ENCODE measurements around the gene MDM4. TPM values are rescaled to one million over a fixed set of nuclear protein-coding genes. Genes with fewer than 3 reads are reported as not detected.

The MDM4 gene
- total RNA-seq, 1 donor from 2014 or later: 30.8 TPM

- DNase-seq: no peak
These were observed 65.6 kb downstream of the MDM4 start for GRCh38 chr1:204581759-204582158.

DNA sequence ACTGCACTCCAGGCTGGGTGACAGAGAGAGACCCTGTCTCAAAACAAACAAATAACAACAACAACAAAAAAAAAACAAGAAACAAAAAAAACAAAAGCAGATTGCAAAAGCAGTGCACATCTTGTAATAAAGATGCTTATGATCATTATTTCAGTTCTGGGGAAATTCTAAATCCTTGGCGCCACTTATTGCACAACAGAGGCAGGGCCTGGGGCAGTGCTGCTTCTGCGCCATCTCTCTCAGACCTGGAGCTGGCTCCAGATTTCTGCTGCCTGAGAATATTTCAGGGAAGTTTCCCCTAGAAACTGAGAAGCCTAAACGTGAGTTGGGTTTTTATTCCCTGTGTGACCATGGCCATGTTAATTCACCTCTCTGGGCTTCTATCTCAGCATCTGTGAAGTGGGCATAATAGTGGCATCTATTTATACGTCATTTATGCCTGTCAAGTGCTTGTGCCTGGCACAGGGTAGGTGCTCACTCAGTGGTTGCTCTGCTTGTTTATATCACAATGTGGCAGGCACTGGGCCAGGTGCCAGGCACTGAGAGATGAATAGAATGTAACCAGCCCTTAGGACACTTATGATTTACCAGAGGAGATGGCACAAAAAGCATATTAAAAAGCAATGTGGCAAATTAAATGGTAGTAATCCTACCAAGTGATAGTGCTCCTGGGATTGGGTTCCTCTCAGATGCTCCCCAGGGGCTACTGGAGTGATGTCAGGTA lies 67.9 kb downstream of the MDM4 start:
- DNase-seq: no peak

DNA sequence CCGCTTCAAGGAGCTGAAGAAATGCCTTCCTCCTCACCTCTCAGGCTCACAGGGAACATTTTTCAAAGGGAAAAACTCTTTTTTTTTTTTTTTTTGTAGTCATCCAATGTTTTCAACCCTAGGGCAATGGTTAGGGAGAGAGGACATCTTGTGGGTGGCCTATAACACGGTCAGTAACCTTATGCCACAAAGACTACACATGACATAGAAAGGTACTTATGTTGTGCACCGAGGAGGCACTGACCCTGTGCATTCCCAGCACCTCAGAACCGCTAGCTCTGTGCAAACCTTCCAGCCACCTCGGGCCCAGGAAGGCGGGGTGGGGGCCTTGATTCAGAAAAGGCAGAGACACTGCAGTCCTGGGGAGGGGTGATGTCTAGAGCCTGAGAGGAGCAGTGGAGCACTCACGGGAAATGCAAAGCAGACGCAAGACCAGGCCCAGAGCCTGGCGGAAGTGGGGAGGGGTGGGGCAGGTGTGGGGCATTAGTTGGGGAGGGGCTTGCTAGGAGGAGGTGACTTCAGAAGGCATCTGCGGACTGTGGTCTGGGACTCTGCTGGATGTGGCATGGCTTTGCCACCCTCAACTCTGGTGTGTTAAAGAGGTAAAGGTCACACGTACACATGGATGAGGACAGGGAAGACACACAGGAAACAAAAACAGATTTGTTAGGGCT lies 68.6 kb downstream of the MDM4 start:
- no peak for DNase-seq

DNA sequence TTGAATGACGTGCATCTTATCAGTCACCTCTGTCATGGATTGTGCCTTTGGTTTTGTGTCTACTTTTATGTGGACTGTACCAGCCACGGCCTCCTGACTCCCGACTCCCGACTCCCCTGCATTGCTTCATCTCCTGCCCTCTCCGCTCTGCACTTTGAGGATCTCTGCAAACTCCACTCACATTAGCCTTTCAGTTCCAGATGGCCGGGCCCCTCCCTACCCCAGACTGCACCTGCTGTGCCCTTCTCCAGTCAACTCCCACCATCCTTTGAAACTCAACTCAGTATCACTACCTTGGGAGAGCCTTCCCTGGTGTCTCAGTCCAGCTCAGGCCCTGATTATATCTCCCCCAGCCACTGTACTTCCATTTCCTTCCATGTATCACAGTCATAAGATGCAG lies 71.4 kb downstream of the MDM4 start:
- no peak for DNase-seq

DNA sequence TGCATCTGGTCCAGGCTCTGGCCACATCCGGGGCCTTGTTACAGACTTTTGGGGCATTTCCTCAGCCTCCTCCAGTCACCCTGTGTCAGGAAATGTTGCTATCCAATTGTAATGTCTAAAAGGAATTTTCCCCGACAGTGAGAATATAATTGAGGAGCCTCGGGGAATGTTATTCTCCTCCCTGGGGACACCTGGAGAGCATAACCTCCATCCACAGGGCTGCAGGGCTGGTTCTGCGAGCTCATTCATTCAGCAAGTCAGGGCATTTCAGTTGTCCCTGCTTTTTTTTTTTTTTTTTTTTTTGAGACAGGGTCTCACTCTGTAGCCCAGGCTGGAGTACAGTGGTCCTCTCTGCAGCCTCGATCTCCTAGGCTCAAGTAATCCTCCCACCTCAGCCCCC lies 72.6 kb downstream of the MDM4 start:
- no peak for DNase-seq

- DNase-seq: no peak
These were observed 73.3 kb downstream of the MDM4 start for GRCh38 chr1:204589409-204590038.

DNA sequence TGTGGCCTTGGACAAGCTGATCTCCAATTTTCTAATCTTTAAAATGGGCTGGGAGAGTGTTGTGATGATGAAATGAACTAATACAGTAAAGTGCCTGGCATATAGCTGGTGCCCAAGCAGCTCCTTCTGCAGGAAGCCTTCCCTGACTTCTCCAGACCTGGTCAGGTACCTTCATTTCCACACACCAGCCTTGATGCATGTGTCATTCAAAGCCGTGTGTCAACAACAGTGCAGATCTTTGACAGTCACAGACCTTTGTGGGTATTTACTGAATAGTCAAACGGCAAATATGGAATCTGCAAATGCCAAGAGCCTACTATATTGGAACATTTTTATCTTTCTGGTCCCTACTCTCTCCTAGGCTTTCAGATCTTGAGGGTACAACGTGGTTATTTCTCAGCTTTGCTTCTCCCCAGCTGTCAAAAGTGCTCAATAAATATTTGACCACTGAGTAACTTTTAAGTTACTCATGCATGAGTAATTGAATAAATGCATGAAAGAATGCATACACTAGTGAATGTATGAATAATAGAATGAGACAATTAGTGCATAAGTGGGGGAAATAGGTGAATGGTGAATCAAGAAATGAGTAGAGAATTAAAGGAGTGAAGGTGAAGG lies 75.4 kb downstream of the MDM4 start:
- no peak for DNase-seq

DNA sequence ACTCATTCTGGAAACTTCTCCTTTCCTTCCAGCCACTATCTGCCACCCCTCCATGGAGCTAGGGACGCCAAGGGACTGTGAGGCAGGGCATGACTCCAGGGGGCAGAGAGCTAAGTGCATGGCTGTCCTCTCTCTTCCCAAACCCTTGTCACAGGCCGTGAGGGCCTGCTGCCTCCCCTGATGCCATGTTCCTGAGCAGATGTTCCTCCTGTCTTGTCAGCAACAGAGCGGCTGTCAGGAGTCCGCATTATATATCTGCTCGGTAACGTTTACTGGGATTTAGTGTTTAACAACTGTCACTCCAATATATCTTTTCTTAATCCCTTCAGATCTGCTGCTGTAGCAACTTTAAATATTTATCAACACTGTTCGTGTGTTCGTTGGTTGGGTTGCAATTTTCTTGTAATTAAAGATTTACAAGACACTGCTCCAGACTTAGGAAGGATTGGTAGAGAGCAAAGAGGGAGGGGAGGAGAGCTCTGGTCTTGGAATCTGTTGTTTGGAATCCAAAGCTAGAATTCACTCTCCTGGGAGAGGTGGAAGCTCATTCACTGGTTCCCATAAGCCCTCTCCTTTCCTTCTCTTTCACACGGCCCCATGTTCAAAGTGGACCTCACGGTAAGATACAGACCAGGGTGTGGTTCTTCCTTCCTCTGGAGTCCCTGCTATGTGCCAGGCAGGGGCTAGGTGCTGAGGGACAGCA lies 76.2 kb downstream of the MDM4 start:
- DNase-seq: no peak

DNA sequence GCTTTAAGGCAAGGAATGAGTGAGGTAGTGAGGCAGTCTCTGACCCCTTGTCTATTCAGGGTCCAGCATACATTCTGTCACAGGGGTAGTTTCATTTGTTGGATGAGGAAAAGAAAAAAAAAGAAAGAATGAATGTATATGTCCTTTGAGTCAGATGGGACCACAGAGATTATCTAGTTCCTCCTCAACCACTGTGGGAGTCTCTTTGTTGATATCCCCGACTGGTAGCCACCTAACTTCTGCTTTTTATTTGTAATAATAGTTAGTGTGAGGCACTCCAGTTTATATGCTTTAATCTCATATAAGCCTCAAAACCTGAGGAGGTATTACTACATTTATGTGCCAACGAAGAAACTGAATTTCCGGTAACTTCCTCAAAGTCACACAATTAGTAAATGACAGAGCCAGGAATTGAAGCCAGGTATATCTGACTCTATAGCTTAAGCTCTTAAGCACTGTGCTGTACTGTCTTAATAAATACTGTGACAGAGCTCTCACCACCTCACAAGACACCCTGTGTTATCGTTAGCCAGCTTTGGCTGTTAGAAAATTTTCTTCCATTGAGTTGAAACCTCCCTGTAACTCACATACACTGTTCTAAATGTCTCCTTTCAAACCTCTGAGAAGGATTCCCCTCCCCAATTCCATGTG lies 82.2 kb downstream of the MDM4 start:
- DNase-seq: no peak

DNA sequence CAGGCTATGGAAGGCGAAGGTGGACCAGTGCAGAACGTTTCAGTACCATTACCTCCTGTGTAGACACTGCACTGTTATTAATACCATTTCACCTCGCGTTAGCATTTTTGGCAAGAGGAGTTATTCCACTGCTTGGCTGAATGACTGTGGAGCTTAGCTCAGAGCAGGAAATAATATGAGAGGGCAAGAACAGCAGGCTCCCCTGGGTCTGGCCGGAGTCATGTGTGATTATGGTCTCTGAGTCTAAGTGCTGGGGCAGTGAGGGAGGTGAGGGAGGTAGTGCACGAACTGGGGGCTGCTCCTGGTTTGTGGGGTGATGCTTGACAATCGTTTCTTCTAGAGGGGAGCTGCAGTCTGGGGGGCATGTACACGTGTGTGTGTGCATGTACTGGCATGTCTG lies 82.9 kb downstream of the MDM4 start:
- DNase-seq: no peak

DNA sequence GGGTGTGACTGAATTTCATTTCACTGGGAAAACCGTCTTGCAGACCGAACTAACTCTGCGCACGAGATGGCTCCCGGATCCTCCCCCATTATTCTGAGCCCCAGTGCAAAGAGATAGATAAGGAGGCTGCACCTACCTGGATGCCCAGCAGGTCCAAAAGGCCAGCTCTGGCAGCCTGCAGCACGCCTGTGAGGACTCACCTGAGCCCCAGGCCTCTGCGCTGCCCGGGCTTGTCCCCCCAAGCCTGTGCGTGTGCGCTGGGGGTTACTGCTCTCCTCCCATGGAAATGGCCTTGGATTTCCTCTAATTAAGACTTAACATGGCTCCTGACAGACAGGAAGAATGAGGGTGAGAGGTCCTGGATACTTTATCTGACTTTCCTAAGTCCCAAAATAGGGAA lies 83.4 kb downstream of the MDM4 start:
- no peak for DNase-seq

- no peak for DNase-seq
These were observed 84.0 kb downstream of the MDM4 start for GRCh38 chr1:204600203-204600602.

DNA sequence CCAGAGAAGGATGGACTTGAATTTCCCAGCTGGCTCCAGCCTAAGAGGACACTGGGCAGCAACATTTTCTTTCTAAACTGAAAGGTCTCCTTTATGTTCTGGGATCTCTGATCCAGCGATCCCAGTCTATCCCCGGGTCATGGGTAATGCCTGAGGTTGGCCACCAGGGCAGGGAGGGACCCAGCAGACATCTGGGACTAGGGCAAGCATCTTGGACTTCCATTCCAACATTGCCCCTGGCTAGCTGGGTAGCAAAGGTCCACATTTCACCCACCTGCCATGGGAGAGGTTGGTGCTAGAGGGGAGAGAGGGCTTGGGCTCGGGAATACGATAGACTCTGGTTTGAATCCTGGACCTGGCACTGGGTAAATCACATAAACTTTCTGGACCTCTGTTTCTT lies 84.8 kb downstream of the MDM4 start:
- DNase-seq: no peak

GRCh38 chr1:204602111-204602579 lies 85.9 kb downstream of the MDM4 start:
- DNase-seq: no peak

DNA sequence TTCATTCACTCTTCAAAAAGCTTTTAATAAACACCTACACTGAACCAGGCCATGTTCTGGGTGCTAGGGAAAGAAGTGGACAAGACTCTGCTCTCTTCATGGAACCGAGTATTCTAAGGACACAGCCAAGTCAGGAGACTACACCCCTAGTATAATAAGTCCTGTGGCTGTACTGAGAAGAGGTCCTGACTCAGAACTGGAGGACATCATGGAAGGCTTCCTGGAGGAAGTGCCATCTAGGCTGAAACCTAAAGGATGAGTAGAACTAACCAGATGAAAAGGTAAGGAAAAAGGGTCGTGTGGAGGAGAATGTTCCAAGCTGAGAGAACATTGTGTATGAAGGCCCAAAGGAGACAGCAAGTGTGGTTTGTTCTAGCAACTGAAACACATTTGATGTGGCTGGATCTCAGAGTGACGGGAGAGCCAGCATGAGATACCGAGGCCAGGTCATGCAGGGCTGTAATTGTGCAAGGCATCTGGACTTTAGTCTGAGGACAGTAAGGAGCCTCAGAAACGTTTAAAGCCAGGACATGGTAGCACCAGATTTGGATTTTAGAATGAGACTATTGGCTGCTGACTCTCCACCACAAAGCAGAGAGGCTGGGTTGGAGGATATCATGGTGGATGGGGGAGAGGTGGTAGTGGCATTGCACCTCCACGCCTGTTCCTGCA lies 86.8 kb downstream of the MDM4 start:
- DNase-seq: no peak

GRCh38 chr1:204605791-204606190 lies 89.6 kb downstream of the MDM4 start:
- no peak for DNase-seq

Other genes starting within 250 kb of the MDM4 start
- 0.51 and 3.5 TPM in 2 replicates for gene PLEKHA6, start 156.5 kb upstream of the MDM4 start, total RNA-seq
- gene PPP1R15B, start 104.6 kb upstream of the MDM4 start, total RNA-seq: 28.2 and 37.0 TPM in 2 replicates
- gene PIK3C2B, start 21.6 kb upstream of the MDM4 start, total RNA-seq: 29.3 and 37.3 TPM in 2 replicates
- 0.05 and 0.17 TPM in 2 replicates for gene LRRN2, start 169.3 kb downstream of the MDM4 start, total RNA-seq

Measured in dermis blood vessel endothelial cell (primary cell).